ENCODE measurements around the gene TPRX2.
"Not testable (repeated sequence)": the region's sequence is repeated elsewhere in the genome, so short reads cannot be mapped to it uniquely, and the experiment has no call there.

Gene TPRX2, protein sequence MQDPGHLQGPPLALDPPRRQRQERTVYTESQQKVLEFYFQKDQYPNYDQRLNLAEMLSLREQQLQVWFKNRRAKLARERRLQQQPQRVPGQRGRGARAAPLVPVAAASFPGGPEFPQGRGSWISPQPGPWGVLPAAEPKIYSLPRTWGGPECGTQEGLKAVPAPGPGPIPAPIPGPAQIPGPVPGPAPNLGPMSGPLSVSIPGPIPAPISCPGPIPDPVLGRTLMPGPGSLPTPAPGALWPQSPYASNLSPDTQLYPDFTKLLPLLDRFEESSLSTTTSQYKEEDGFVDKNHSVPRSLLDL

DNA sequence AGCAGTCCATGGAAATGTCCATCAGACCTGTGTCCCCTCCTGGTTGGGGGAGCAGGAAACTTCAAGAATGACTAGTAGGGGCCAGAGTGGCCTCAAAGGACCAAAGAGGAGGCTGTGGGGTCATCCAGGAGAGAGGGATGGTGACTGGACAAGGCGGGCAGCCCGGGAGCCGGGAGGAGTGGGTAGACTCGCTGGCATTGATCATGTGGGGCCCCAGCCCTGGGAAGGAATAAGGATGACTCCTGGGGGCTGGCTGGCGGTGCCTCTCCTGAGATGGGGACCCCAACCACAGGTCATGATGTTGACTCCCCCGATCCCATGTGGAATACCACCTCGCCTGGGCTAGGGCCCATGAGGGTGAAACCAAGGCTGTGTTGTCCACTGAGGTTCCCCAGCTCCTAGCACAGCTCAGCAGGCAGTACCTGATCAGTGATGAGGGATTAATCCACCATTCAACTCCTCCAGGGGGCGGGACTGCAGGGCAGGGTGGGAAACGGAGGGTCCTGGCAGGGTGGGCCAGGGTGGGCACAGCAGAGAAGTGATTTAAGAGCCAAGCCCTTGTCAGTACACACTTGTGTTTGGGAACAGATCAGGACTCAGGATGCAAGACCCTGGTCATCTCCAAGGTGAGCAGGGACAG is at the start of gene TPRX2:
Gene TPRX2 (plus strand): TSS at position 590 of the 640 bp plus-strand sequence. CDS start 12 bp downstream, at position 602.
- not testable (repeated sequence) for DNase-seq (ENCODE audit: low read depth in 1 of 2, low spot score in 1 of 2)

DNA sequence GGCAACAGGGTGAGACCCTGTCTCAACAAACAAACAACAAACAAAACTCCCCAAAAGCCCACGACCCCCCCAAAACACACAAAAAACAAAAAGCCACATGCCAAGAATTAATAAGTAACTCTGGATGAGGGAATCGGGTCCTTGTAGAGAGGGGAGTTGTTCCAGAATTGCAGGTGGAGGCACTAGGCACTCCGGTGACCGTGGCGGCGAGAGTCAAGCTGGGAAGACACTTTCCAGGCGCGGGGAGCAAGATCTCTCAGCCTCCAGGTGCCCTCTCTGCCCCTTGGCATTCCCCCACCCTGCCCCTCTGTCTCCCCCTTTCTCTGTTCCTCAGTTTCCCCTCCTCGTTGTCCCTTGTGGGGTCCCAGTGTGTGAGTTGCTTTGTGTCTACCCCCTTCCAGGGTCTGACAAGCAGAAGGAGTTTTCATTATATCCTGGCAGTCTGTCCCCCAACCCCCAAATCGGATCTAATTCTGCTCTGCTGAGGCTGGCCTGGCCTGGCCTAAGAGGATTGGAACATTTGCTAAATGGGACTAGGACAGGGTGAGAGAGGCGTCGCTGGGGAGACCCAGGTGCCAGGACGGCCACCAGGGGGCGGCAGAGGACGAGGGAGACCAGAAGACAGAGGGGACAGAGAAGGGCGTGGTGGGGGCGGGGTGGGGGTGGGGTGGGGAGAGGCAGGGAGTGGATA is 45.6 kb upstream of the TPRX2 start:
- peak; percentile 56 to 70 for DNase-seq (ENCODE audit: low read depth in 1 of 2, low spot score in 1 of 2)

GRCh38 chr19:47813995-47814328 is 45.1 kb upstream of the TPRX2 start:
- no peak for DNase-seq (ENCODE audit: low read depth in 1 of 2, low spot score in 1 of 2)

DNA sequence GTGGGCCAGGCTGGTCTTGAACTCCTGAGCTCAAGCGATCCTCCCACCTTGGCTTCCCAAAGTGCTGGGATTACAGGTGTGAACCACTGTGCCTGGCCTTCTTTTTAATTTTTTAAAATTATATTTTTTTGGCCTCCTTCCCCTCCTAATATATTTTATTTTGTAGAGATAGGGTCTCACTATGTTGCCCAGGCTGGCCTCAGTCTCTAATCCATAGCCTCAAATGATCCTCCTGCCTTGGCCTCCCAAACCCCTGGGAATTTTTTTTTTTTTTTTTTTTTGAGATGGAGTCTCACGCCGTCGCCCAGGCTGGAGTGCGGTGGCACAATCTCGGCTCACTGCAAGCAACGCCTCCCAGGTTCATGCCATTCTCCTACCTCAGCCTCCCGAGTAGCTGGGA is 42.8 kb upstream of the TPRX2 start:
- not testable (repeated sequence) for DNase-seq (ENCODE audit: low read depth in 1 of 2, low spot score in 1 of 2)

GRCh38 chr19:47818221-47818620 is 40.8 kb upstream of the TPRX2 start:
- DNase-seq (ENCODE audit: low read depth in 1 of 2, low spot score in 1 of 2) = not testable (repeated sequence)

DNA sequence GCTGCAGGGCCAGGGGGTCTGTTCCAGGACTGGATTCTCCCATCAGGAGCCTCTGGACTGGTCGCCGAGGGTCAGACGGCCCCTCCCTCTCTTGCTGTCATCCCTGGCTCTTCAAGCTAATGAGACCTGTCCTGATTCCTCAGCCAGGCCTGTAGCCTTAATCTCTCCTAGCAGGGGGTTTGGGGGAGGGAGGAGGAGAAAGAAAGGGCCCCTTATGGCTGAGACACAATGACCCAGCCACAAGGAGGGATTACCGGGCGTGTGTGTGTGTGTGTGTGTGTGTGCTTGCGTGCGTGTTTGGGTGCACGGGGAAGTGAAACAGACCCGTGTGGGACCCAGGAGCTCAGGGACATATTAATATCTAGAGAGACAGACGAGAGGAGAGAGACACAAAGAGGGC is 39.2 kb upstream of the TPRX2 start:
- DNase-seq (ENCODE audit: low read depth in 1 of 2, low spot score in 1 of 2) = no peak

GRCh38 chr19:47820410-47820809 is 38.6 kb upstream of the TPRX2 start:
- no peak for DNase-seq (ENCODE audit: low read depth in 1 of 2, low spot score in 1 of 2)

DNA sequence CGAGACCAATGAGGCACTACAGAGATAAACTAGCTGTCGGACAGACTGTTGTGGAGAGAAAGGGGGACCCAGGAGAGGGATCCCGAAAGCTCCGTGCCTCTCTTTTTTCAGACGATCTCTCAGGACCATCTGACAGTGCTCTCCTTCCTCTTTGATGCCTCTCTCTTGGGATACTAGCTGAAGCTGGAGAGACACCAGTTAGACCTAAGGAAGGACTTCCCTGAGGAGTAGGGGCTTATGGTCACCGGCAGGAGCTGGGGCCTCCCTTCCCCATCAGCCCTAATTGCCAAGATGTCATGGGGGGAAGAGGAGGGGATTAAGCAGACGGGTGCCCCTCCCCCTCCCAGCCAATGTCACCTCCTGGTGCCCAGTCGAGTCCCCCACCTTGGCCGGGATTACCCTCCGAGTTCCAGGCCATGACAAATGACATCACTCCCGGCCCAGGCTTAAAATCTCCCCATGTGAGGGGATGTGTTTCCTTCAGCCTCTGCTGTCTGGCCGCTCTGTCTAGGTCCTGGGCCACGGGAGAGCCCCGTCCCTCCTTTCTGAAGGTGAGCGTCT is 37.5 kb upstream of the TPRX2 start, which contains the start of gene CRX:
Gene CRX (plus strand): TSS at position 478 of the 561 bp plus-strand sequence. CDS start 12,507 bp downstream, outside the sequence.
- no peak for DNase-seq (ENCODE audit: low read depth in 1 of 2, low spot score in 1 of 2)

- no peak for DNase-seq (ENCODE audit: low read depth in 1 of 2, low spot score in 1 of 2)
These were observed 34.6 kb upstream of the TPRX2 start for GRCh38 chr19:47824396-47824795.

DNA sequence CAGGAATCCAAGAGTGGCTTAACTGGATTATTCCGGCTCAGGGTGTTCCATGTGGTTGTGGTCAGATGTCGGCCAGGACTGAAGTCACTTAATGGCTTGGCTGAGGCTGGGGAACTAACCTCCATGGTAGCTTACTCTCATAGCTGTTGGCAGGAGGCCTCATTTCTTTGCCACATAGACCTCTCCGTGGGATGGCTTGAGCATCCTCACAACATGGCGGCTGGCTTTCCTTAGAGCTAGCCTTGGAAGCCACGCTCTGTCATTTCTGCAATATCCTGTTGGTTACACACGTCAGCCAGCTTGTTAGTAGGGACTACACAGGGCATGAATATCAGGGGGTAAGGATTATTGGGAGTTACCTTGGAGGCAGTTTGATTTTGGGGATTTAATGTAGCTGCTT is 32.2 kb upstream of the TPRX2 start:
- no peak for DNase-seq (ENCODE audit: low read depth in 1 of 2, low spot score in 1 of 2)

GRCh38 chr19:47832723-47833122 is 26.3 kb upstream of the TPRX2 start:
- no peak for DNase-seq (ENCODE audit: low read depth in 1 of 2, low spot score in 1 of 2)

- no peak for DNase-seq (ENCODE audit: low read depth in 1 of 2, low spot score in 1 of 2)
These were observed 23.0 kb upstream of the TPRX2 start for GRCh38 chr19:47836038-47836437.

DNA sequence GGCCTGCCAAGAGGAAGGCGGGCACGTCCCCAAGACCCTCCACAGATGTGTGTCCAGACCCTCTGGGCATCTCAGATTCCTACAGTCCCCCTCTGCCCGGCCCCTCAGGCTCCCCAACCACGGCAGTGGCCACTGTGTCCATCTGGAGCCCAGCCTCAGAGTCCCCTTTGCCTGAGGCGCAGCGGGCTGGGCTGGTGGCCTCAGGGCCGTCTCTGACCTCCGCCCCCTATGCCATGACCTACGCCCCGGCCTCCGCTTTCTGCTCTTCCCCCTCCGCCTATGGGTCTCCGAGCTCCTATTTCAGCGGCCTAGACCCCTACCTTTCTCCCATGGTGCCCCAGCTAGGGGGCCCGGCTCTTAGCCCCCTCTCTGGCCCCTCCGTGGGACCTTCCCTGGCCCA is 19.6 kb upstream of the TPRX2 start:
- DNase-seq (ENCODE audit: low read depth in 1 of 2, low spot score in 1 of 2) = no peak

GRCh38 chr19:47839913-47840312 is 19.1 kb upstream of the TPRX2 start:
- no peak for DNase-seq (ENCODE audit: low read depth in 1 of 2, low spot score in 1 of 2)

- no peak for DNase-seq (ENCODE audit: low read depth in 1 of 2, low spot score in 1 of 2)
These were observed 16.1 kb upstream of the TPRX2 start for GRCh38 chr19:47842941-47843340.

GRCh38 chr19:47848425-47848822 is 10.6 kb upstream of the TPRX2 start:
- no peak for DNase-seq (ENCODE audit: low read depth in 1 of 2, low spot score in 1 of 2)

GRCh38 chr19:47848823-47849473 is 10.1 kb upstream of the TPRX2 start:
- DNase-seq (ENCODE audit: low read depth in 1 of 2, low spot score in 1 of 2) = no peak

DNA sequence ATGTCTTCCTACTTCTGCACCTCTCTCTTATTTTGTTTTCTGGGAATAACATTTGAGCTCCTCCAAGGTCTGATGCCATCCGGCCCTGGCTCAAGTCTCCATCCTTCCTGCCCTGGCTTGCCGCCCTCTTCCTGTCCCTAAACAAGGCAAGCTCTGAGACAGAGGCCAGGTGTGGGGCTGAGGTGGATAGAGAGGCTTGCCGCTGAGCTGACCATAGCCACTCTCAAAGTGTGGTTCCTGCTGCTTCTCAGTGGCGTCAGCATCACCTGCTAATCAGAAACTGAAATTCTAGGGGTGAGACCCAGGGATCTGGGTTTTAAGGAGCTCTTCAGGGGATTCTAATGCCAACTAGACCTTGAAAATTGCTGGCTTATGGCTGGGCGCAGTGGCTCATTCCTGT is 6.0 kb upstream of the TPRX2 start:
- no peak for DNase-seq (ENCODE audit: low read depth in 1 of 2, low spot score in 1 of 2)

DNA sequence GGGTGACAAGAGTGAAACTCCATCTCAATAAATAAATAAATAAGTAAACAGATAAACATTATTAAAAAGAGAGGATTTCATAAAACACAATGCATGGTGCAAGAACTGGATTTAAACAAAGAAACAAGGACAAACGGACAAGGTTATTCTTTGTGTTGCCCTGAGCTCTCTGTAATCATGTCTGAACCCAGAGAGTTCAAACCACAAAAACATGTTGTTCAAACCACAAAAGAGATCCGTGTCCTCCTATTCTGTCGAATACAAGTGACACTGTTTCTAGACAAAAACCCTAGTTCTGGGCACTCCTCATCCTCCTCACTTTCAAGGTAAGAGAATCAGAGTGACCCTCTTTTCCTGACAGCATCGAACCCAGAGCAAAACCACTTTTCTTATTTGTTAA is 4.6 kb upstream of the TPRX2 start:
- DNase-seq (ENCODE audit: low read depth in 1 of 2, low spot score in 1 of 2) = no peak

DNA sequence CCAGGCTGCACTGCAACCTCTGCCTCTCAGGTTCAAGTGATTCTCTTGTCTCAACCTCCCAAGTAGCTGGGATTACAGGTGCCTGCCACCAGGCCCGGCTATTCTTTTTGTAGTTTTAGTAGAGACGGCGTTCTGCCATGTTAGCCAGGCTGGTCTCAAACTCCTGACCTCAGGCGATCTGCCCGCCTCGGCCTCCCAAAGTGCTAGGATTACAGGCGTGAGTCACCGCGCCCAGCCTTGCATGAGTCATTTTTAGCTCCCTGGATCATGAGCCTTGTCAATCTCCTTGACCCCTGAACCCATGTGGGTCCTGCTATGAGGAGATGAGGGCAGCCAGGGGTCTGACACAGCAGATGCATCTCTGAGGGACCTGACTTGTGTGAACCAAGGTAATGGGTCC is 804 bp upstream of the TPRX2 start:
- DNase-seq (ENCODE audit: low read depth in 1 of 2, low spot score in 1 of 2) = not testable (repeated sequence)

- not testable (repeated sequence) for DNase-seq (ENCODE audit: low read depth in 1 of 2, low spot score in 1 of 2)
These were observed 803 bp downstream of the TPRX2 start for GRCh38 chr19:47859838-47860237.

Data from activated CD4-positive, alpha-beta T cell treated with anti-CD3 and anti-CD28 coated beads, Interleukin-2, amount 50 U/mL, for 24 hours (primary cell).